ENCODE results near the gene CENPH.

GRCh38 chr5:69252437-69252836 lies 63.1 kb downstream of the CENPH start:
- TF ChIP-seq, protein P1, sequence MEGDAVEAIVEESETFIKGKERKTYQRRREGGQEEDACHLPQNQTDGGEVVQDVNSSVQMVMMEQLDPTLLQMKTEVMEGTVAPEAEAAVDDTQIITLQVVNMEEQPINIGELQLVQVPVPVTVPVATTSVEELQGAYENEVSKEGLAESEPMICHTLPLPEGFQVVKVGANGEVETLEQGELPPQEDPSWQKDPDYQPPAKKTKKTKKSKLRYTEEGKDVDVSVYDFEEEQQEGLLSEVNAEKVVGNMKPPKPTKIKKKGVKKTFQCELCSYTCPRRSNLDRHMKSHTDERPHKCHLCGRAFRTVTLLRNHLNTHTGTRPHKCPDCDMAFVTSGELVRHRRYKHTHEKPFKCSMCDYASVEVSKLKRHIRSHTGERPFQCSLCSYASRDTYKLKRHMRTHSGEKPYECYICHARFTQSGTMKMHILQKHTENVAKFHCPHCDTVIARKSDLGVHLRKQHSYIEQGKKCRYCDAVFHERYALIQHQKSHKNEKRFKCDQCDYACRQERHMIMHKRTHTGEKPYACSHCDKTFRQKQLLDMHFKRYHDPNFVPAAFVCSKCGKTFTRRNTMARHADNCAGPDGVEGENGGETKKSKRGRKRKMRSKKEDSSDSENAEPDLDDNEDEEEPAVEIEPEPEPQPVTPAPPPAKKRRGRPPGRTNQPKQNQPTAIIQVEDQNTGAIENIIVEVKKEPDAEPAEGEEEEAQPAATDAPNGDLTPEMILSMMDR (IDR thresholded peaks at IDR 0.05; ENCODE audit: insufficient read depth, low read depth, low read length), result no peak
- no peak for TF ChIP-seq EZH2 (IDR thresholded peaks at IDR 0.05; ENCODE audit: insufficient read depth, low read length)
